GM19099 (cell line): ENCODE measurements around the gene CTNNA3.

Experiments
- POLR2A ChIP-seq: IDR thresholded peaks from 3 replicates; pipeline ENCODE4 v1.6.1; 2011; ENCODE audit warnings: low read depth; ENCODE audit not compliant: insufficient read length; ENCODE audit errors: extremely low read depth

CTNNA3 gene

DNA sequence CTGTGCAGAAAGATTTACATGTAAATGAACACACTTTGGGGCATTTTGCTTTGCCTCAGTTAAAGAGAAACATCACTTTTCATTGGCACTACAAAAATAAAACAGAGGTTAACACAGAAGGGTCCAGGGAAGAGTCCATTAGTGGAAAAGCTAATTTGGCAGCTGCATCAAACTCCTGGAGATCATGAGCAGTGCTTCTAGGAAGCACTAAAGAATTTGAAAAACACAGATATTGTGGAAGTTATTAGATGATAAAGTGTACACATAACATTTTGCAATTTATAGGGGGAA lies 608.9 kb downstream of the CTNNA3 start:
- TF ChIP-seq POLR2A: no peak

DNA sequence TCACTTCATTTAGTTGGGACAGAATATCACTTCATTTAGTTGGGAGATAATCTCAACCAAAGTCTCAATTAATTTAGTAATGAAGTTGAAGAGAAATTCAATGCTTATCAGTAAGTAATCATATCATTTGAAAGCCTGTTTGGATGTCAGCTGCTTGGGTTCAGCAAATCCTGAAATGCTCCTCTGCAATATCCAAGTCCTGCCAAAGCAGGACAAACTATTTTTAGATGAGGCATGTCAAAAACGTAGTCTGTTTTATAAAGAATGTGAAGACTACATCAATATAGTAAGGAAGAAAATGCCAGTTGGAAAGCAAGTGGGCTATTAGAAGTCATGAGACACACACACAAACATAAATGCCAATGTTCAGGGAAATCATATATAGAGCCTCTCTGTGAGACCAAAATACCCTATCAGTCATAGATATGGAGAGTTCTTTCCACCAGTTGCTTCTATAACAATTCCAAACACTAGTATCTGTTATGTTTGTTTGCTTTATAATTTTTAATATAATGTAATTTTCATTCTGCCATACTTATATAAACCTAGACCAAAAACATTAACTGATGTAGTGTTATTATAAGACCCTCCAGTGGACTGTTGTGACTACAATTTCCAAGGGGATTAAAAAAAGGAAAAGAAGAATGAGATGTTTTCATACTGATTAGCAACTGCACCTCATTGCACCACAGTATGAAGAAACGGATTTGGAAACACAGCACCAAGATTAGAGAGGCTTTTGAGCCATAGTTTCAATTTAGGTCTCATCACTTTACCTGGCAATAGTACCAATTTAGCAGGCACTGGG lies 609.5 kb downstream of the CTNNA3 start:
- no peak for TF ChIP-seq POLR2A

DNA sequence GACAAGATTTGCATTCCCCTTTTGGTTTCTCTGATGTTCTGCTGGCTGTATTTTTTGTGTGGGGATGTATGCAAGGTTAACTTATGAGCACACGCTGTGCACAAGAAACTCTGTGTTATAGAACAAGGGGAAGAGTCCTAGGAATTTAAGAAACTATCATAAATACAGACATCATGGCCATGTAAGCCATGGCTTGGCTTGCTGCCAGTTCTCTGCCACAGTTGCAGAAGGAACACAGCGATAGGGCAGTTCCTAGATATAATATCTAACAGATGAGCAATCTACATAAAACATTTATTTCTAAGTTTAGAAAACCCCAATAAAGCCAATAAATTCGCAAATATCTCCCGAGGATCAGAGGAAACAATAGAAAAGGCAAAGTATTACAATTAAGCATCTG lies 616.9 kb downstream of the CTNNA3 start:
- TF ChIP-seq POLR2A: no peak

DNA sequence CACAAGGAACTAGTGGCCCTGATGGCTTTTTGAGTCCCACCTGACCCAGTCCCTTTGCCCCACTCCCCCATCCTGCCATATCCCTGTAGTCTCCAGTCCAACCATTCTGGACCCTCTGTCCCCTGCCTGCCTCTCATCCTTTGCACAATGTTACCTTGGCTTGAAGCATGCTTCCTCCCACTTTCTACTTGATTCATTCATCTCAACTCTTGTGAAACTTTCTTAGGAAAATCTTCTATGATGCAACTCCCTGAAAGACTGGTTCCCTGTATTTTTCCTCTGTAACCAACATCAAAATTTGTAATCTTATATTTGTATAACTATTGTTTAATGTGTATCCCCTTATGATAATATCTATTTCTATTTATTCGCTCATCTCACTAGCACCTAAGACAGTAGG lies 618.6 kb downstream of the CTNNA3 start:
- no peak for TF ChIP-seq POLR2A

DNA sequence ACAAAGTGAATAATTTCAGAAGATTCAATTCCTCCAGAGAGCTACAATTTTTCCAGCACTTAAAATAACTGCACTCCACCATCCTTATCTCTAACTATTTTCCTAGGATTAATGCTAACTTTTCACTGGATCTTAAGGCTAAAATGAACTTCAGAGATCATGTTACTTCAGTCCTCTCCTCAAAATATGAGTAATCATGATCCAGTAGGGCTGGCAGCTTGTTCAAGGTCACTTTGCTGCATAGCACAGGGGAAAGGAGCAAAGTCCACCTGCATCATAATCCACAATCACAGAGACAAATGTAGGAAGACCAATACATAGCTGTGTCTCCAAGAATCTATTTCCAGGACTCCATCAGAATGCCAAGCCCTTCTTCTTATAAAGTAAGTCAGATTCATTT lies 619.9 kb downstream of the CTNNA3 start:
- no peak for TF ChIP-seq POLR2A

DNA sequence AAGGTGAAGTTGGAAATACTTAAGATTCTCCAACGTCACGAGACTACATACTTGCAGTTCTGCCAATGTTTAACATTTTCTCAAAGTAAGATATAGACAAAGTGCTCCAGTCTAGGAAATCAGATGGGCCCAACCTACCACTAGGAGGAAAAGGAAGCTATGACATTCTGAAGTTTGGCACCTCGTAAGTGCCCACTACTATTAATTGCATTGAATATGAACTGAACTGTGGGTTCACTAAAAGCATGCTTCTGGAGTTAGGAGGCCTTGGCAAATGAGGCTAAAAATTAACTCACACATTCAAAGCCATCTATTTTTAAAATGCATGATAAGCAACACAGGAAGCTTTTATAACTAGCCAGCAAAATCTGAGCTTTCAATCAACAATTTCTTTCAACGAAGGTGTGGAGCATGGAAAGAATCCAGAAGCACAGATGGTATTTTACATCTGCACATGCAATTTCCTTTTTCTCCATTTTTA lies 620.5 kb downstream of the CTNNA3 start:
- TF ChIP-seq POLR2A: no peak

DNA sequence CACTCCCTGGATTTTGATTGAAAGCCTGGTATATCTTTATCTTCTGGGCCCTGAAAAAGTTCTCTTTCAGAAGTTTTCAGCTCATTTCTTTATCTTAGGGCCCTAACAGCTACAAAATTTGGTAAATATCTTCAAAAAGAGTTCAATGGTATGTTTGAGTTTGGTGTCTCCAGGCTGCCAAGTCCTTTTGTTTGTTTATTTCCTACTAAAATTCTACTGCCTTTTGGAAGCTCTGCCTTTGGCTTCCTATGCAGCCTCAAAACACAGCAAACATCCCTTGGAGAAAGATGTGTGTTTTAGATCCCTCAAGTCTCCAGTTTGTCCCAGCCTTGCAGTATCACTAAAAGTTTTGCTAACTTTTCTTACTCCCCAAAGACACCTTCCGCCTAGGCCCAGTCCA lies 623.3 kb downstream of the CTNNA3 start:
- TF ChIP-seq POLR2A: no peak

DNA sequence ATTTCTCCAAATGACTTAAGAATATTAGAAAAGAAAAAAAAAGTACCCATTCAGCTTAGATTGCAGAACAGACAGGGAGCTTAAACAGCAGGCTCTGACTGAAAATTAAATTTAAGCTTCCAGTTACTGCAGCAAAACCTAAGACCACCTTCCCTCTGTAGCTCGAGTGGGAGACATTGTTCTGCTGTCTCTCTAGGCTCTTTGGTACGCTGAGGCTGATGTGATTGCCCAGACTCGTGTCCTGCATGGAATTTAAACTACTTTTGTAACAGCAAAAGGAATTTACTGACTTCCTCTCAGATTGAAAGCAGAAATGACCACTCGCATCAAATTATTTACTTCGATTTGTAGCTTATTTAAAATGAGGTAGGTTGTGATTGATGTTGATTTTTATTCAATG lies 645.6 kb downstream of the CTNNA3 start:
- TF ChIP-seq POLR2A: no peak

DNA sequence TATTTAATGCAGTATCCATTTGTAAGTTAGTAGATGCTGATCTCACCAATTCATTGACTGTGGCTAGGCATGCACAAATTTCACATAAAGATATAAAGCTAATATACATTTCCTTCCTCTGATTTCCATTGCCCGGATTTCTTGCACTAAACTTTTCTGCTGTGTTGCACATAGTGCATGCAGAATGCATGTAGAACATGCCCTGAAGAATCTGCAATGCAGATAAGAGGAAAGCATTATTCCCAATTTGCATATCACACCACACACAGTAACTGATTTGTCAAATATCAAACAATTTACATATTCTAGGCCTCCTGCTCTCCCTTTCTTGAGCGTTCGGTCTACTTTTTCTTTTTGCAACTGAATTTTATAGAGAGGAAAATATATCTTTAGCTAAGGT lies 646.0 kb downstream of the CTNNA3 start:
- no peak for TF ChIP-seq POLR2A

DNA sequence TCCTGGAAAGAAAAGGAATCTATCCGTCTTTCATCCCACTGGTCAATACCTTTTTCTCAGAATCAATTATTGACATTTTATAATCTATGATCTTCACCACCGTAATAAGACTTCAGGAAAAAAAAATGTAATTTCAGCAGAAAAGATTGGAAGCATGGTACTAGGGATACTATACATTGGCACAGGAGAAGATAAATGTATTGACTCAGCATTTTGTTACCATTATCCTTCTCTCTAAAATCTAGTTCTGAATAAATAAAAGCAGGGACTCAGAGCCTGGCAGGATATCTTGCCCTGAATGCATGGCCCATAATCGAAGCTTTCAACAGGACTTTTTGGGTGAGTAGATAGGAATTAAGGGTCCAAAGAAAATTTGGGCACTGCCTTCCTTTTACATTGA lies 649.5 kb downstream of the CTNNA3 start:
- TF ChIP-seq POLR2A: no peak

DNA sequence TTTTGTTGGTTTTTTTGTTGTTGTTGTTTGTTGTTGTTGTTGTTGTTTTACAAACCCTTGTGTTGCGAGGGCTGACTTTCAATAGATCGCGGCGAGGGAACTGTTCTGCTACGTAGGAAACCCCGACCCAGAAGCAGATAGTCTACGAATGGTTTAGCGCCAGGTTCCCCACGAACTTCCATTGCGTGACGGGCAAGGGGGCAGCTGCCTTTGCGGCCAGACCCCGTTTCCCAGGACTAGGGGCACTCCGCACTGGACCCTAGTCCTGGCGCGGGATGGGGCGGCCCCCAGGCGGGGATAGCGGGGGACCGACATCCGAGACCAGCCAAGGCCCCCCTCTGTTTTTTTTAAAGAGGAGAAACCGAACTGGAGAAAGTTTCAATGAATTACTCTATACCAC lies 650.6 kb downstream of the CTNNA3 start:
- TF ChIP-seq POLR2A: no peak

DNA sequence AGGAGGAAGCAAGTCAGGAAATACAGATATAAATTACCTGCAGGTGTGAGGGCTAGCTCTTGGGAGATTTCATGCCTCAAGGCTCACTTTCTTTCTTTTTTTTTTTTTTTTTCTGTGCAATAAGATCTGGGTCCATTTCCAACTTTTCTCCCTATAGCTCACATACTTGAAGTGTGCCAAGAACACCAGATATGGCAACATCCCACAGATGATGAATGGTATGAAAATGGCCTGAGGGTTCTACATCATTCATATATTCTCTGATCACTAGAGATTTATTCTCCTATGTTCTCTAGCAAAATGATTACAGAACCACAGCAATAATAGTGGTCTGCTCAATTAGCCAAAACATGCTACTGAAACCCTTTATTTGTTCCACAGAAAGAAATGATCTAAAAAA lies 653.0 kb downstream of the CTNNA3 start:
- TF ChIP-seq POLR2A: no peak

DNA sequence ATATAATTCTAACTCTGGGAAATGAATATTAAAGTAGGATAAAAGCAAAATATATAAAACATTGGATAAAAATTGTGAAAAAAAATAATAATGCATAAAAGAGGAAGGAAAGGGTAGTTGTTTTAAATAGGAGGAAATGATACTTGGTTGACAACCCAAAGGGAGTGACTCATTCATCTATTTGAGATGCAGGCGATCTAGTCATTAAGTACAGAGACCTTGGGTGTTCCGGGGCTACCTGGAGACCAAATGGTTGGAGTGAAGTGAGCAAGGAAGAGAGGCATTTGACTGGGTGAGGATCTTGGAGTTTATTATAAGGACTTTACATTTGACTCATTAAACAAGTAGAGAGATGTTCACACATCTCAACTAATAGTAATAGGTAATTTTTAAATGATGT lies 659.2 kb downstream of the CTNNA3 start:
- no peak for TF ChIP-seq POLR2A

DNA sequence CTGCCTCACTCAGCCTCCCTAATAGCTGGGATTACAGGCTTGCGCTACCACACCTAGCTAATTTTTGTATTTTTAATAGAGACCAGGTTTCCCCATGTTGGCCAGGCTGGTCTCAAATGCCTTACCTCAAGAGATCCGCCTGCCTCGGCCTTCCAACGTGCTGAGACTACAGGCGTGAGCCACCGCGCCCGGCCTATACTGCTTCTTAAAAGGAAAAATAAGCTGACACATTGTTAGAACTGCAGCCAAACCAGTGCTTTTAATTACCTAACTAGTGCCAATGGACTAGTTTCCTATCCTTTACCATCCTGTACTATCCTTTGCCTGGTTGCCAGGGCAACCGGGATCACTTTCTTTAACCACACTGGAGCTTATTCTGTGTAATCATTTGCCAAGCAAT lies 662.1 kb downstream of the CTNNA3 start:
- TF ChIP-seq POLR2A: no peak

DNA sequence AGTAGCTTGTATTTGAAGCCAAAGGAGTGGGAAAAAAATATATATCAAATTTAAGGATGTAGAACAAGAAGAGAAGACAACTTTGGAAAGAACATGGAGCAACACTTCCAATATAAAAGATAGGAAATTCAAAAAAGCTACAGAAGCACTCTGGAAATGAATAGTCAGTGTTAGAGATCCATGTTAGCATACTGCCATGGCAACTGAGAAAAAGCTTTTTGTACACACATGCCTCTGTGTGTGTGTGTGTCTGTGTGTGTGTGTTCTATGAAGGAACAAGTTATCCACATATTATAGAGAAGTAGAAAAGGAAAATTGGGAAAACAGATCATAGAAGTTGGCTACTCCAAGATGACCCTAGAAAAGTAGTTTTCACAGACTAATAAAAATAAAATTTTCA lies 673.9 kb downstream of the CTNNA3 start:
- TF ChIP-seq POLR2A: no peak

DNA sequence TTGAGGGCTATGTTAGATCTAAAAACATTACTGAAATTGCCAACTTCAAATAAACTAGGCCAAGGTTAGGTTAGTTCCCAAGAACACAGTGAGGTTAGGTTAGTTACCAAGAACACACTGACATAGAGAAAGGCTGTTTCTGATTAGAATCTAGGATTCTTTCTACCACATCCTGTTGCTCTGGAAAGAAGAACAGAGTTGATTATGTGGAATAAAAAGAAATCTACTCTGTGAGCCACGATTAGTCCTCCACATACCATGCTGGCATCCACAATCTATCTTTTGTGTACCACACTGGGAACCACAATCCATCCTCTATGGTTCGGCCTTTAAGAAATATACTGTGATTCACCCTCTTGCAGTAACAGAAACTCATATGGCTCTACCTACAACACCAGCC lies 678.8 kb downstream of the CTNNA3 start:
- no peak for TF ChIP-seq POLR2A

DNA sequence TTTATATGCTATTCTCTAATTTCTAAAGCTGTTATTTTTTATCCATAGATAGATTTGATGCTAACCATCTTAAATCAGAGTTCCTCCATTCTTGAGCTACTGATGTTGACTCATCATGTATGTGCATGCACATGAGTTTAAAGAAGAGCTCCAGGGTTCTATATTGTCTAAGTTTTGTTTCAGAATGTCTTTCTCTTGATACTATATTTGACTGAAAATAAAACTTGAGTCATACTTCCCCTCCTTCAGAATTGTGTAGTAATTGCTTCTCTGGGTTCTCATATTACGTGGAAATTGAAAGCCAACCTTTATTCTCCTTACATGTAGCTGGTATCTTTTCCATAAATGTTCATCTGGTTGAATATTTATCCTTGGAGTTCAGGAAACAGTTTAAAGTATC lies 680.8 kb downstream of the CTNNA3 start:
- no peak for TF ChIP-seq POLR2A

DNA sequence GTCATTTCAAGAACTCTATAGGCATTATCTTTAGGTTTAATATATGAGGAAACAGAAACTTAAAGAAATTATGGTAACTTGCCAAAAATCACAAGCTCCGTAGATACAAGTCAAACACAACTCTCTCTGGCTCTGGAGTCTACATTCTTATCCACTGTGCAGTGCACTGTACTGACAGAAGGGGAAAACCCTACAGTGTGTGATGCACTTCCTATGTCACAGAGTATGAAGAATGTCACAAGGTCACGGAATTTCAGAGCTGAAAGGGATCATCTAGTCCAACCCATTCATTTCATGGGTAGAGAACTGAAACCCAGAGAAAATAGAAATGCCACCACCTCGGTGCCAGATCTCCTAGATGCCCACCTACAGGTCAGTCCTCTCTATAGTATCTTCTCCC lies 684.0 kb downstream of the CTNNA3 start:
- no peak for TF ChIP-seq POLR2A

DNA sequence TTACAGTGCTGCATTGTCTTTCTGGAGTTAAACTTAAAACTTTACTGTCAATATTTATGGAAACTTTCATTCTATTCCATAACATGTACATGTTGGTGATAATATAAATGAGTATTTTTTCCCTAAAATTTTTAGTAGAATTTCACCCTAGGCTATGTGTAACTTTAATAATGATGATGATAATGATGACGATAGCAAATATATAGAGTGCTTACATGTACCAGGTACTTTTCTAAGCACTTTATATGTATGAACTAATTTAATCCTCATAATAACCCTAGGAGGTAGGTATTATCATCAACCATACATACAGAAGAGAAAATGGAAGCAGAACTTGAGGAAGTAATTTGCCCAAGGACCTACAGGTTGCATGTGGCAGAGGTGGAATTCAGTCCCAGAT lies 684.5 kb downstream of the CTNNA3 start:
- no peak for TF ChIP-seq POLR2A
